ENCODE measurements around the gene IL36RN. TPM values are rescaled to one million over a fixed set of nuclear protein-coding genes. Genes with fewer than 3 reads are reported as not detected.

IL36RN gene
- total RNA-seq, 2 experiments from 2014 or later = not detected

Other genes with a start within 250 kb of the IL36RN start
- gene IL1B, start 222.4 kb upstream of the IL36RN start, total RNA-seq = not detected
- not detected for gene IL37, start 148.0 kb upstream of the IL36RN start, total RNA-seq
- not detected for gene IL36G, start 81.2 kb upstream of the IL36RN start, total RNA-seq
- gene IL36A, start 53.7 kb upstream of the IL36RN start, total RNA-seq = not detected
- not detected for gene IL36B, start 6.3 kb upstream of the IL36RN start, total RNA-seq
- not detected for gene IL1F10, start 8.8 kb downstream of the IL36RN start, total RNA-seq
- gene IL1RN, start 68.4 kb downstream of the IL36RN start, total RNA-seq = under 1 TPM; 0.19 to 0.30 TPM
- 100 to 1,000 TPM; 194 to 198 TPM for gene PSD4, start 114.8 kb downstream of the IL36RN start, total RNA-seq
- gene PAX8, start 219.7 kb downstream of the IL36RN start, total RNA-seq = 1 to 10 TPM; 2.0 to 2.3 TPM